Mesothelial cell of epicardium (in vitro differentiated cells): Measurements from ENCODE around the gene NXPH4. TPM values are rescaled to one million over a fixed set of nuclear protein-coding genes. Genes with fewer than 3 reads are reported as not detected.
A peak's percentile ranks its signal among the peaks of the same experiment; 100 is the strongest.

Source experiments
- DNase-seq, 2 experiments: peaks; one replicate each; pipeline ENCODE4 v3.0.0; 2021; ENCODE audit warnings: low spot score in 2 of 2; ENCODE audit not compliant: unreplicated experiment in 2 of 2
- H3K27ac Mint-ChIP-seq: 2 replicates; pipeline ENCODE4 v1.8.0; 2021; ENCODE audit warnings: mixed read lengths
- H3K27me3 Mint-ChIP-seq: 2 replicates; pipeline ENCODE4 v1.8.0; 2021; ENCODE audit warnings: low read depth, mixed read lengths
- H3K36me3 Mint-ChIP-seq: 2 replicates; pipeline ENCODE4 v1.8.0; 2021; ENCODE audit warnings: mixed read lengths
- H3K4me1 Mint-ChIP-seq: 2 replicates; pipeline ENCODE4 v1.8.0; 2021; ENCODE audit warnings: mixed read lengths
- H3K4me3 Mint-ChIP-seq: 2 replicates; pipeline ENCODE4 v1.8.0; 2021; ENCODE audit warnings: mild to moderate bottlenecking, moderate library complexity, mixed read lengths
- H3K9me3 Mint-ChIP-seq: 2 replicates; pipeline ENCODE4 v1.8.0; 2021; ENCODE audit warnings: mixed read lengths
- total RNA-seq: library from RNA; stranded (reverse); gene quantifications from 3 replicates; pipeline ENCODE4 v1.2.1, GENCODE V29; 2021
- TF ChIP-seq, protein P1 (sequence below): fragments of 200-600 bp; sonication (generic); IDR thresholded peaks from one replicate; pipeline ENCODE4 v1.5.0; 2021; ENCODE audit warnings: antibody characterized with exemption; ENCODE audit not compliant: unreplicated experiment

NXPH4 gene
- total RNA-seq, 1 donor from 2014 or later, result 3.8 TPM

GRCh38 chr12:57229046-57229633, 12.5 kb downstream of the NXPH4 start:
- Mint-ChIP-seq H3K4me1 (peaks cover 35% of the 10 kb centered on the region), H3K4me3 (peak overlapping the region; percentile 95), H3K27ac (peak overlapping the region; percentile 94), H3K36me3 (peaks cover 20% of the 10 kb centered on the region), H3K9me3 (no peaks in the 10 kb centered on the region), H3K27me3 (peaks cover 38% of the 10 kb centered on the region)
- no peak for DNase-seq
- TF ChIP-seq, protein P1, sequence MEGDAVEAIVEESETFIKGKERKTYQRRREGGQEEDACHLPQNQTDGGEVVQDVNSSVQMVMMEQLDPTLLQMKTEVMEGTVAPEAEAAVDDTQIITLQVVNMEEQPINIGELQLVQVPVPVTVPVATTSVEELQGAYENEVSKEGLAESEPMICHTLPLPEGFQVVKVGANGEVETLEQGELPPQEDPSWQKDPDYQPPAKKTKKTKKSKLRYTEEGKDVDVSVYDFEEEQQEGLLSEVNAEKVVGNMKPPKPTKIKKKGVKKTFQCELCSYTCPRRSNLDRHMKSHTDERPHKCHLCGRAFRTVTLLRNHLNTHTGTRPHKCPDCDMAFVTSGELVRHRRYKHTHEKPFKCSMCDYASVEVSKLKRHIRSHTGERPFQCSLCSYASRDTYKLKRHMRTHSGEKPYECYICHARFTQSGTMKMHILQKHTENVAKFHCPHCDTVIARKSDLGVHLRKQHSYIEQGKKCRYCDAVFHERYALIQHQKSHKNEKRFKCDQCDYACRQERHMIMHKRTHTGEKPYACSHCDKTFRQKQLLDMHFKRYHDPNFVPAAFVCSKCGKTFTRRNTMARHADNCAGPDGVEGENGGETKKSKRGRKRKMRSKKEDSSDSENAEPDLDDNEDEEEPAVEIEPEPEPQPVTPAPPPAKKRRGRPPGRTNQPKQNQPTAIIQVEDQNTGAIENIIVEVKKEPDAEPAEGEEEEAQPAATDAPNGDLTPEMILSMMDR, result no peak

GRCh38 chr12:57229634-57230380, 13.2 kb downstream of the NXPH4 start, which contains the start of gene SHMT2:
Gene SHMT2 (plus strand): TSS chr12:57229711. CDS start chr12:57229779, 68 bp downstream.
- peak; percentile 90 to 94 for DNase-seq
- TF ChIP-seq, protein P1, result no peak
- peaks cover 26% of the 10 kb centered on the region for H3K36me3 Mint-ChIP-seq
- H3K27ac Mint-ChIP-seq, result peak within 1 kb of the TSS; percentile 94
- H3K27me3 Mint-ChIP-seq, result peaks cover 39% of the 10 kb centered on the region
- peaks cover 35% of the 10 kb centered on the region for H3K4me1 Mint-ChIP-seq
- peak within 1 kb of the TSS; percentile 95 for H3K4me3 Mint-ChIP-seq
- H3K9me3 Mint-ChIP-seq, result no peaks in the 10 kb centered on the region

DNA sequence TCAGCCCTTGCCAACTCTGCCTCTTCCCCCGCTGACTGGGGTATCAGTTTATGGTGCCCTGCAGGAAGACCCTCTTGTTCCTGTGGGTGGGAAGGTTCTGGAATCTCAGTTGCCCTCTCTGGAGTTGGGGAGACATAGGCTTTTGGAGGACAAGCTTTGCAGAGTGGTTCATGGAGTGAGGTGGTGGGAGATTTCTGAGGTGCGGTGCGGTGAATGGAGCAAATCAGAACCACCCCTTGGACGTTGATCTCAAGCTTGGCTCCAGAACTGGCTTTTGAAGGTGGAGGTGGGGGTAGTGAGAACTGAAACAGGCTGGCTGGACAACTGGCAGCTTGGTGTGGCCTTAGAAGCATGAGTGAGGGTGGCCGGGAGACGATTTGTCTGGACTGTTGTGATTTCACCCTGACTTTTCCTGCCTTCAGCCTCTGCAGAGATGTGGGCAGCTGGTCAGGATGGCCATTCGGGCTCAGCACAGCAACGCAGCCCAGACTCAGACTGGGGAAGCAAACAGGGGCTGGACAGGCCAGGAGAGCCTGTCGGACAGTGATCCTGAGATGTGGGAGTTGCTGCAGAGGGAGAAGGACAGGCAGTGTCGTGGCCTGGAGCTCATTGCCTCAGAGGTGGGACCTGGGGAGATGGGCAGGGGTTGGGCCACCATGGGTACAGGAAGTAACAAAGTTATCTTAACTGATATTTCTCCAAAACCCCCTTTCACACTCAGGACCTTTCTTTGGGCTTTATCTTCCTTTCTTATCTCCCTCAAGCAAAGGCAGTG, 14.0 kb downstream of the NXPH4 start:
- Mint-ChIP-seq H3K9me3 (no peaks in the 10 kb centered on the region), H3K4me1 (peaks cover 32% of the 10 kb centered on the region), H3K4me3 (peak overlapping the region; percentile 95), H3K27me3 (peaks cover 37% of the 10 kb centered on the region), H3K27ac (peak overlapping the region; percentile 94), H3K36me3 (peaks cover 26% of the 10 kb centered on the region)
- TF ChIP-seq, protein P1, result no peak
- no peak for DNase-seq

- peaks cover 37% of the 10 kb centered on the region for H3K27me3 Mint-ChIP-seq
- peaks cover 26% of the 10 kb centered on the region for H3K36me3 Mint-ChIP-seq
- TF ChIP-seq, protein P1, result no peak
- H3K4me3 Mint-ChIP-seq, result peak overlapping the region; percentile 95
- peaks cover 27% of the 10 kb centered on the region for H3K4me1 Mint-ChIP-seq
- H3K27ac Mint-ChIP-seq, result no peak overlapping the region
- no peaks in the 10 kb centered on the region for H3K9me3 Mint-ChIP-seq
- DNase-seq, result no peak
These were observed 14.9 kb downstream of the NXPH4 start for GRCh38 chr12:57231276-57232021.

GRCh38 chr12:57232156-57232756, 15.7 kb downstream of the NXPH4 start:
- H3K4me3 Mint-ChIP-seq, result no peak overlapping the region
- DNase-seq, result no peak
- H3K27me3 Mint-ChIP-seq, result peaks cover 39% of the 10 kb centered on the region
- H3K4me1 Mint-ChIP-seq, result peaks cover 26% of the 10 kb centered on the region
- TF ChIP-seq, protein P1, result no peak
- H3K36me3 Mint-ChIP-seq, result peaks cover 26% of the 10 kb centered on the region
- H3K9me3 Mint-ChIP-seq, result no peaks in the 10 kb centered on the region
- H3K27ac Mint-ChIP-seq, result no peak overlapping the region
